GM12865 (cell line): ENCODE measurements around the gene WNT3A.

Experiments used
- DNase-seq: peaks from one replicate; pipeline ENCODE4 v3.0.0; 2010; ENCODE audit warnings: low read depth
- H3K4me3 ChIP-seq: 2 replicates; pipeline ENCODE4 v1.5.1; 2011; ENCODE audit warnings: mild to moderate bottlenecking, low read depth, low read length, control low read depth
- TF ChIP-seq, protein P1 (sequence below): IDR thresholded peaks from 2 replicates; pipeline ENCODE4 v1.5.1; 2011; ENCODE audit warnings: low read length, control low read depth, low read depth, inconsistent platforms; ENCODE audit not compliant: insufficient read depth; ENCODE audit errors: missing control alignments

WNT3A gene

DNA sequence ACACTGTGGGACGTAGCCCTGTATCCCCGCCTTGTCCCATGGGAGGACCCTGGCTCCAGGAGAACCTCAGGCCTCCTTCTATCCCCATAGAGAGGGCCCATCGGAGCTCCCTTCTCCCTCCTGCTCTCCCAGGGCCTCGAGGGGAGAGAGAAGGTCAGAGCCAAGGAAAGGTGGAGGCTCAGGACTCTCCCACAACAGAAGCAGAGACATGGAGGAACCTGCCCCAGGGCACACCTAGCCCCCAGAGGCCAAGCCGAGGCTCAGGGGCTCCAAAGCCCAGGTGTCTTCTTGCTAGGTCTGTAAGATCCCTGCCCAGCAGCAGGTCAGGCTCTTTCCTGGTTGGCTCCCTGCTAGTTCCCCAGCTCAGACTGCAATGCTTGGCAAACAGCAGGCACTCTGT, 41.3 kb downstream of the WNT3A start:
- H3K4me3 ChIP-seq: no peak overlapping the region
- TF ChIP-seq, protein P1, sequence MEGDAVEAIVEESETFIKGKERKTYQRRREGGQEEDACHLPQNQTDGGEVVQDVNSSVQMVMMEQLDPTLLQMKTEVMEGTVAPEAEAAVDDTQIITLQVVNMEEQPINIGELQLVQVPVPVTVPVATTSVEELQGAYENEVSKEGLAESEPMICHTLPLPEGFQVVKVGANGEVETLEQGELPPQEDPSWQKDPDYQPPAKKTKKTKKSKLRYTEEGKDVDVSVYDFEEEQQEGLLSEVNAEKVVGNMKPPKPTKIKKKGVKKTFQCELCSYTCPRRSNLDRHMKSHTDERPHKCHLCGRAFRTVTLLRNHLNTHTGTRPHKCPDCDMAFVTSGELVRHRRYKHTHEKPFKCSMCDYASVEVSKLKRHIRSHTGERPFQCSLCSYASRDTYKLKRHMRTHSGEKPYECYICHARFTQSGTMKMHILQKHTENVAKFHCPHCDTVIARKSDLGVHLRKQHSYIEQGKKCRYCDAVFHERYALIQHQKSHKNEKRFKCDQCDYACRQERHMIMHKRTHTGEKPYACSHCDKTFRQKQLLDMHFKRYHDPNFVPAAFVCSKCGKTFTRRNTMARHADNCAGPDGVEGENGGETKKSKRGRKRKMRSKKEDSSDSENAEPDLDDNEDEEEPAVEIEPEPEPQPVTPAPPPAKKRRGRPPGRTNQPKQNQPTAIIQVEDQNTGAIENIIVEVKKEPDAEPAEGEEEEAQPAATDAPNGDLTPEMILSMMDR: no peak
- no peak for DNase-seq

DNA sequence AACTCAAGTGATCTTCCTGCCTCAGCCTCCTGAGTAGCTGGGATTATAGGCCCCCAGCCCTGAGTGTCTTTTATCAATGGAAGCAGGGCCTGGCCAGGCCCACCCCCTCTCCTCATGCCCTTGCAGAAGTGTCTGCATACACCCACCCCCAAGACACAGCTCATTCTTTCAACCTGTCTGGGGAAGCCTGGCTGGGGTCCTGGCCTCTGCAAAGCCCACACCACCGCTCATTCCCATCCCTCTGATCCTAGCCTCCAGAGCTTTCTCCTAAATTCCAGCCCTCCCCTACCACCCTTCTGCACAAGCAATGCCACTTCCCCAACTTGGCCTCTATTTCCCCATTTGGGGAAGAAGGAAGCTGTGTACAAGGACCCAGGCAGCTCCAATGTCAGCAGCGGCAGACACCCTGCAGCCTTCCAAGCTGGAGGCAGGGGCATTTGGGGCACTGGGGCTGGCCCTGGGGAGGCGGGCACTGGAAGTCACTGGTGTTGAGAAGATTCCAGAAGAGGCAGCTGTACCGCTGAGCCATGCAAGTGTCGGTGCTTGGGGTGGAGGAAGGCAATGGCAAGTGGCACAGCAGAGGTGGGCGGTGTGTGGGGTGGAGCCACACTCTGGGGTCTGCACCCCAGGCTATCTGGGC, 42.0 kb downstream of the WNT3A start:
- H3K4me3 ChIP-seq: no peak overlapping the region
- DNase-seq: no peak
- TF ChIP-seq, protein P1: no peak

DNA sequence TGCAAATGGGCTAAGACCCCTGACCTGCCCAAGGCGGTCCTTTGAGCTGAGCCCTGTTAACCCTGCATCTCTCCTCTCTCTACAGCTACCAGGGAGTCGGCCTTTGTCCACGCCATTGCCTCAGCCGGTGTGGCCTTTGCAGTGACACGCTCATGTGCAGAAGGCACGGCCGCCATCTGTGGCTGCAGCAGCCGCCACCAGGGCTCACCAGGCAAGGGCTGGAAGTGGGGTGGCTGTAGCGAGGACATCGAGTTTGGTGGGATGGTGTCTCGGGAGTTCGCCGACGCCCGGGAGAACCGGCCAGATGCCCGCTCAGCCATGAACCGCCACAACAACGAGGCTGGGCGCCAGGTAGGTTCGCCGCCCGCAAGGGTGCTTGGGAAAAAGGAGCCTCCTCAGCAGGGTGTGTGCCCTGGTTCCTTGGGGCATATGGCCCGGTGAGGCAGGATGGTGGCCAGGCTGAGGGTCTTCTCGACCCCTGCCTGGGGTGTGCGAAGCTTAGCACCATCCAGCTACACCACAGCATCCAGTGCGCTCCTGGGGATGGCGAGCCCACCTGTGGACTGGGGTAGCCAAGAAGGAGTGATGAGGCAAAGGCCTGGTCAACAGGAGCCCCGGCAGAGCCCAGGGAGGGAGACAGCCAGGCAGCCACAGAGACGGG, 43.9 kb downstream of the WNT3A start:
- H3K4me3 ChIP-seq: no peak overlapping the region
- no peak for DNase-seq
- TF ChIP-seq, protein P1: no peak

DNA sequence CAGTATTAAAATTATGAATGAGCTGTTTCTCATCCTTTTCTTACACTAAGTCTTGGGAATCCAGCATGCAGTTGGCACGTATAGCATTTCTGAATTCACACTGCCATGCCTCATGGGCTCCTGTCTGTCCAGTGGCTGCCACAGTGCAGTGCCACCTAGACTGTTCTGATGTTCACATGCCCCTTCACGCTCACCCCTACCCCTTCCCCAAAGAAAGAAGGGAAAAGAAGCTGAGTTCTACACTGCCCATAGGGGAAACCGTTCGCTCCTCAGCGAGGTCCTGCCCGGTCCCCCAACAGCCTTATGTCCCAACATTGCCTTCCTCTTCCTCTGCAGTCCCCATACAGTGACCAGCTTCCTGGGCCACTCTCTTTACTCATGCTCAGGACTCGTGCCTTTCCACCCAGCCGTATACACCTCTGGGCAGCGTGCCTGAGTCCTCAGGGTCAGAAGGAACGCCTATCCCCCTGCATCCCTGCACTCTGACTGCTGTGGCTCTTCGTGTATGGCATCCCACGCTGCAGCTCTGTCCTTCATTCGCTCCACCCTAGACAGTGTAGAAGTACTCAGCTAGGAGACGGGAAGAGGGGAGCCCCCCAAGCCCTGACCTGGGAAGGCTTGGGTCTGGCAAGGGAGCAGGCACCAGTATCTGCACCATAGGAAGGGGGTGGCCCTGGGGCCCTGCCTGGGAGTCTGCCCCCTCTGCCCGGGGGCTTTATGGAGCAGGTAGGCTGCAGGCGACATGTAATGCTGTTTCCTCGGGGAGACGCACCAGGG, 51.6 kb downstream of the WNT3A start:
- TF ChIP-seq, protein P1: no peak
- no peak overlapping the region for H3K4me3 ChIP-seq
- DNase-seq: no peak

DNA sequence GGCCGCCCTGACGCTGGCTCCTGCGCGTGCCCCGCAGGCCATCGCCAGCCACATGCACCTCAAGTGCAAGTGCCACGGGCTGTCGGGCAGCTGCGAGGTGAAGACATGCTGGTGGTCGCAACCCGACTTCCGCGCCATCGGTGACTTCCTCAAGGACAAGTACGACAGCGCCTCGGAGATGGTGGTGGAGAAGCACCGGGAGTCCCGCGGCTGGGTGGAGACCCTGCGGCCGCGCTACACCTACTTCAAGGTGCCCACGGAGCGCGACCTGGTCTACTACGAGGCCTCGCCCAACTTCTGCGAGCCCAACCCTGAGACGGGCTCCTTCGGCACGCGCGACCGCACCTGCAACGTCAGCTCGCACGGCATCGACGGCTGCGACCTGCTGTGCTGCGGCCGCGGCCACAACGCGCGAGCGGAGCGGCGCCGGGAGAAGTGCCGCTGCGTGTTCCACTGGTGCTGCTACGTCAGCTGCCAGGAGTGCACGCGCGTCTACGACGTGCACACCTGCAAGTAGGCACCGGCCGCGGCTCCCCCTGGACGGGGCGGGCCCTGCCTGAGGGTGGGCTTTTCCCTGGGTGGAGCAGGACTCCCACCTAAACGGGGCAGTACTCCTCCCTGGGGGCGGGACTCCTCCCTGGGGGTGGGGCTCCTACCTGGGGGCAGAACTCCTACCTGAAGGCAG, 52.3 kb downstream of the WNT3A start:
- H3K4me3 ChIP-seq: no peak overlapping the region
- TF ChIP-seq, protein P1: no peak
- no peak for DNase-seq

DNA sequence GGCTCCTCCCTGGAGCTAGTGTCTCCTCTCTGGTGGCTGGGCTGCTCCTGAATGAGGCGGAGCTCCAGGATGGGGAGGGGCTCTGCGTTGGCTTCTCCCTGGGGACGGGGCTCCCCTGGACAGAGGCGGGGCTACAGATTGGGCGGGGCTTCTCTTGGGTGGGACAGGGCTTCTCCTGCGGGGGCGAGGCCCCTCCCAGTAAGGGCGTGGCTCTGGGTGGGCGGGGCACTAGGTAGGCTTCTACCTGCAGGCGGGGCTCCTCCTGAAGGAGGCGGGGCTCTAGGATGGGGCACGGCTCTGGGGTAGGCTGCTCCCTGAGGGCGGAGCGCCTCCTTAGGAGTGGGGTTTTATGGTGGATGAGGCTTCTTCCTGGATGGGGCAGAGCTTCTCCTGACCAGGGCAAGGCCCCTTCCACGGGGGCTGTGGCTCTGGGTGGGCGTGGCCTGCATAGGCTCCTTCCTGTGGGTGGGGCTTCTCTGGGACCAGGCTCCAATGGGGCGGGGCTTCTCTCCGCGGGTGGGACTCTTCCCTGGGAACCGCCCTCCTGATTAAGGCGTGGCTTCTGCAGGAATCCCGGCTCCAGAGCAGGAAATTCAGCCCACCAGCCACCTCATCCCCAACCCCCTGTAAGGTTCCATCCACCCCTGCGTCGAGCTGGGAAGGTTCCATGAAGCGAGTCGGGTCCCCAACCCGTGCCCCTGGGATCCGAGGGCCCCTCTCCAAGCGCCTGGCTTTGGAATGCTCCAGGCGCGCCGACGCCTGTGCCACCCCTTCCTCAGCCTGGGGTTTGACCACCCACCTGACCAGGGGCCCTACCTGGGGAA, 53.0 kb downstream of the WNT3A start:
- no peak overlapping the region for H3K4me3 ChIP-seq
- DNase-seq: peak; percentile 38
- TF ChIP-seq, protein P1: no peak
